ENCODE results near the gene CDKAL1.

The CDKAL1 gene

GRCh38 chr6:20939161-20939775 is 405.0 kb downstream of the CDKAL1 start:
- DNase-seq: no peak

DNA sequence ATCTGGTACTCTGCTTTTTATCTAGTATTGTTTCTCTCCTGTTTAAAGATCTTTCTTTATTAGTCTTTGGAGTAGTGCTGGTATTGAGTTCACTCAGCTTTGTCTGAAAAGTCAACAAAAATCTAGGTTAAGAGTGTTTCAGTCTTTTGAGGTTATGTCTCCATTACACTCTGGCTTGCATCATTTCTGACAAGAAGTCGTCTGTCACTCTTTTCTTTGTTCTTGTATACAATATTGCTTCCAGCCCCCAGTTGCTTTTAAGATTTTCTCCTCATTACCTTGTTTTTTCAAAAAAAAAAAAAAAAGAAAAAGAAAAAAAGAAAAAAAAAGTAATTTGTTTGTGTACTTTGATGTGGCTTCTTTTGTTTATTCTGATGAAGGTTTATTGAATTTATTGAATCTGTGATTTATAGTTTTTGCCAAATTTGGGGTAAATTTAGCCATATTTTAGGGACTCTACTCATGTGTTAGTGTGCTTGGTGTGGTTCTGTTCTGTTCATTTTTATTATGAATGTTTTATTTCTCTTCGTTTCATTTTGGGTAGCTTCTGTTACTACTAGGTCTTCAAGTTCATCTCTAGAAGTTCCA is 408.9 kb downstream of the CDKAL1 start:
- DNase-seq: no peak

- no peak for DNase-seq
Observed at GRCh38 chr6:20943922-20944321, 409.7 kb downstream of the CDKAL1 start.

GRCh38 chr6:20946022-20946421 is 411.8 kb downstream of the CDKAL1 start:
- DNase-seq: no peak

DNA sequence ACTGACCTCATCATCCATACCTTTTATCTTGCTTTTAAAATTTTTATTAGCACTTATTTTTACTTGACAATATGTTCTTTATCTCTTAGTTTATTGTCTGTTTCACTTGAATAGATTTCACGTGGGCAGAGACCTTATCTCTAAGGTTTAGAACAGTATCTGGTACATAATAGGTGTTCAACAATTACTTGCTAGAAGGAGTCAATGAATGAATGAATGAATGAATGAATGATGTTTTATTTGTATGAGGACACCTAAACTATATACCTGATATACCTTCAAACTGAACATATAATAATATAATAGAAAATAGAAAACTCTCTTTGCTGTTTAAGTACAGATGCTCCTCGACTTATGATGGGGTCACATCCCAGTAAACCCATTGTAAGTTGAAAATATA is 412.6 kb downstream of the CDKAL1 start:
- no peak for DNase-seq

- no peak for DNase-seq
Observed at GRCh38 chr6:20947977-20948376, 413.7 kb downstream of the CDKAL1 start.

DNA sequence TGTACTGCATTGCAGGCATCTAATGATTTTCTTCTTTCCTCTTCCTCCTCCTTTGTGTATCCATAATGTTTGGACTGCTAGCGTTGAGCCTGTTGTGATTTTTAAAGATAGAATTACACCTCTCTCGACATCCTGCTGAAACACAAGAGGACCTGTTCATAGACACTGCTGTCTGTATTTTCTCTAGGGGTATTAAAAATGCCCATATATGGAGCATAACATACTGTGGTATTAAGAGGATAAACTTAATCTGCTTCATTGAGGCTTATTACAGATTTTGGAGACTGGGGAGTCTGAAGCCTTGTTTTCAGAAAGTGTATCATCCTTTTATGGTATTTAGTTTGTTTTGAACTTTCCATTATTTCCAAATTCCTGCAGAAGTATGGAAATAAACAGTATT is 414.3 kb downstream of the CDKAL1 start:
- DNase-seq: no peak

GRCh38 chr6:20949138-20949537 is 414.9 kb downstream of the CDKAL1 start:
- no peak for DNase-seq

- no peak for DNase-seq
Observed at GRCh38 chr6:20952699-20953474, 418.6 kb downstream of the CDKAL1 start.

- DNase-seq: no peak
Observed at GRCh38 chr6:20954315-20954714, 420.1 kb downstream of the CDKAL1 start.

DNA sequence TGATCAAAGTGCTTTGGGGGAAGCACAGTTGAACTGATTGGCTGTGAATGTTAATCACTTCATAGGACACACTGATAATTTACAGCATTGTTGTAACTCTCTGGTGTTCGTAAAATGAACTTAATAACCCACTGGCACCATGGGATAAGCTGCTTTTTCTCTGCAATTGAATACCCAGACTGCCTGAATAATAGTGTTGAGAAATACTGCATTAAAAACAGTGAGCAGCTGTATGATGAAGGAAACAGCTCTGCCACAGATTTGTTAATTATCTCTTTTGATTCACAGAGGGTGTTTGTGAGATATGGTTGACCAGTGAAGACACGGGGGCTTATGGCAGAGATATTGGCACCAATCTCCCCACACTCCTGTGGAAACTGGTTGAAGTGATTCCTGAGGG is 420.9 kb downstream of the CDKAL1 start:
- DNase-seq: no peak

DNA sequence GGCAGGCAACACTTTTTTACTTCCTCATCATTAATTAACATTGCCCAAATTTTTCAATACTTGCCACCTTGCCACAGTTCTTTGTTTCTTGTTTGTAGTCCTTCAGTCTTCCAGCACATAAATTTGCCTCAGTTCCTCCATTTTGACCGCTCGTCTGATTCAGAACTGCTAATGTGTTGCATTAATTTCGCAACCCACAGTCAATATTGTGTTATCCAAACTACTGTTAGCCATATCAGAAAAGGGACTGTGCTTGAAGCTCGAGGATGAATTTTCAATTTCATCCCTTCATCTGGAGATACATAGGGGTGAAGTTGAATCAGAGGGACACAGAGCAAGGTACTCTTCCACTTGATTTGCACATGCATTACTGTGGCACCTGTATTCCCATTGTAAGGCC is 421.5 kb downstream of the CDKAL1 start:
- DNase-seq: no peak

DNA sequence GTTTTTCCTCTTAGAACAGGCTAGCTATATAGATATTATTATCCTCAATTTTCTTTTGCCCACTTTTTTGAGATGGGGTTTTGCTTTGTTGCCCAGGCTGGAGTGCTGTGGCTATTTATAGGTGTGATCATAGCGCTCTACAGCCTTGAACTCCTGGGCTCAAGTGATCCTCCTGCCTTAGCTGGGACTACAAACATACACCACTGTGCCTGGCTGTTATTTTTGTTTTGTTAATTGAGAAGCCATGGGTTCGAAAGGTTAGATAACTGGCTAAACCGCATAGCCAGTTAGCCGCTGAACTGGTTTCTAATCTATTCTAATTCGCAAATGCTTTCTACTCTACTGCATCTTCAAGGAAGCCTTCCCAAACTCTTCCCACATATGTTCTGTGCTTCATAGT is 425.8 kb downstream of the CDKAL1 start:
- DNase-seq: no peak

DNA sequence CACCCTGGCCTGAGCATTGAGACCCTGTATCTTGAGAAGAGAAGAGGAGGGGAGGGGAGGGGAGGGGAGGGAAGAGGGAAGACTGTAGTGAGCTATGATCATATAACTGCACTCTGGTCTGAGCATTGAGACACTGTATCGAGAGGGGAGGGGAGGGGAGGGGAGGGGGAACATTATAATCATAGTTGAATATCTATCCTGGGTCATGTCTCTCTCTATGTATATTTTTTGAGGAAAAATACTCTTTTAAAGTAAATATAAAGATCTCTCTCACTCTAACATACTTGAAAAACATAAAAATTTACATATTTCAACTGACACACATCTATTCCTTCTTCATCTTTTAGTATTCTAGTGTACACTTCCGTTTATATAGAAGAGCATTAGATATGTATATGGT is 431.0 kb downstream of the CDKAL1 start:
- no peak for DNase-seq

GRCh38 chr6:20965915-20966314 is 431.7 kb downstream of the CDKAL1 start:
- no peak for DNase-seq

DNA sequence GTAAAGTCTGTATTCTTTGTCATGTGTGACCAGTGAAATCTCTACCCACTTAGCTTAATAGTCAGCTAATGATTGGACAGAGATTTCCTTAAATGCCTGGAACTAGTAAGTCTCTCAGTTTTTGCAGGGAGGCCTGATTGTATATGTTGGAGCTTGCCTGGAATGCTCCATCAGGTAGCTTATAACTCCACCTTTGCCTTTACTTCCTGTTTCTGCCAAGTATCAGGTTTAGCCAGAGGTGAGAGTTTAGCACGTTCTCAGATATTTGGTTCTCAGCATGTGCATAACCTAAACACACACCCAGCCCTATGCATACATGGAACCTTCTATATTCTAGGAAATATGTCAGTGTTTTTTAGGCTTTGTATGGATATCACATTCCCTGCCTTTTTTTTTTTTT is 435.3 kb downstream of the CDKAL1 start:
- DNase-seq: no peak

GRCh38 chr6:20976391-20976918 is 442.2 kb downstream of the CDKAL1 start:
- DNase-seq: no peak

DNA sequence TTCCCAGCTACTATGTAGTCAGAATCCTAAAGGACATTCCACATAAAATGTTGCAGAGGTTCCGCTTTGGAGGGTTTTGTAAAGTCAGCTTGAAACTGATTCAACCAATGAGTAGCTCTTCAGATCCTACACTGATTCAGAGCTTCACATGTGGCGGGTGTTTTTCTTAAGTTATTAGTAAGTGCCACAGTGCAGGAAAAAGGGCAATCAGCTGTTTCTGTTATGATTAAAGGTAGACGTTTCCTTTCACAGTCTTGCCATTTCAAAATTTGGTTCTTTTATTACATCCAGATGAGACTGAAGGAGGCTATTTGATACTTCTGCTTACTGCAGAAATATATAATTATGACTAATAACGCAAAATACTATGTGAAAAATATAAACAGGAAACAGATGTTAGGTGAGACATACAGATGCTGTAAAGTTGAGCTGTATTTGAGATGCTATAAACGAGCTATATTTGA is 443.9 kb downstream of the CDKAL1 start:
- DNase-seq: no peak

DNA sequence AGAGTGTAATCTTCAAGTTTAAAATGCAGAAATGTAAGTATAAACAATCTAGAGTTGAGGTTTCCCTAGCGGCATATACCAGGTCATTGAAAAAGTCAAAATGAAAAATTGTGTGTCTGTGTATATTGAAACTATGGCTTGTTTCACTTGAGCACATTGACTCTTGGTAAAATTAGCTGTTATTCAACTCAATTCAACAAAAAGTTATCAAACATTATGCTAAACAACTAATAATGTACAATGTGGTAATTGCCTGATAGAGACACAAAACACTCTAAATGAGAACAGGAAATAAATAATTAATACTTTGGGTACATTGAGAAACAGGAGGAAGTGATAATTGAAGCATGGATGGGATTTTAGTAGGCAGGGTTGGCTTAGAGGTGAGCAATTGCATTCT is 444.8 kb downstream of the CDKAL1 start:
- DNase-seq: no peak

DNA sequence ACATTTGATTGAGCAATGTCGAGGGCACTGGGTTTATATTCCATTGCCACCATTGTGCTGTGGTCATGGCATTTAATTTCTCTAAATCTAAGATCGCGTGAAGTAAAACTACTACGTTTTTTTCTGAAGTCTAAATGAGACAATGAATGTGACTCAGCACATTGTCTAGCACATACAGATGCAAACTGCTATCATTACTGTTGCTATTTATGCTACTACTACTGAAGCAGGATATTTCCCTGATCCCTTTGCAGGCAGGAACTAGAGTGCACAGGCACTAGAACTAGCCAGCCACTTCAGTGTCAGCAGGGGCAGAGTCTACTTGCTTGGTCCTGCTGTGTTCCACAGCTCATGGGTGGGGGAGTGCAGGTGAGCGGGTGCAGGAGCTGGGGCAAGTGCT is 449.7 kb downstream of the CDKAL1 start:
- DNase-seq: no peak

DNA sequence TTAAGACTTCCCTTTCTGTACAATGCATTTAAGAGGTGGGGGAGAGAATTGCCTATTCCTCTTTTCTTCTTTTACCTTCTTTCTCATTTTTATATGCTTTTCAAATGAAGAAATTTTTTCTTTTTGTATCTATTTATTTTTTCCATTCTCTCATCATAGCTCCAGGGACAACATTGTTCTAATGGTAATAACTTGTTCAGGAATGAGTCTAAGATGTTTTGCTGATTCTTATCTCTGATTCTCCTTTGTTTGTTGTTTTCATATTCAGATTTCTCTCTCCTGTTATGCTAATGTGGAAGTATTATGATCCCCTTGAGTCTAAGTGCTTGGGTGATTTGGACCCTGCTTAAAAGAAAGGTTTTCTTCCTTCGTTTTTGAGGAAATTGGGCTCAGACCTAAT is 451.6 kb downstream of the CDKAL1 start:
- no peak for DNase-seq

DNA sequence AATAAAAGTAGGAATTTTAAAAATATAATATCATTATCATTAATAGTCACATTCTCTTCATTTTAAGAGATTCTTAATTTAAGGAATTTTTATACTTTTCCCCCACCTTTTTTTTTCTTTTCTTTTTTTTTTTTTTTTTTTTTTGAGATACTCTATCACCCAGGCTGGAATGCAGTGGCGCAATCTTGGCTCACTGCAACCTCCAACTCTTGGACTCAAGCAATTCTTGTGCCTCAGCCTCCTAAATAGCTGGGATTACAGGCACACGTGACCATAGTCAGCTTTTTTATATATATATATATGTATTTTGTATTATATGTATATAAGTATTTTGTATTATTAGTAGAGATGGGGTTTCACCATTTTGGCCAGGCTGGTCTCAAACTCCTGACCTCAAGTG is 457.7 kb downstream of the CDKAL1 start:
- no peak for DNase-seq

DNA sequence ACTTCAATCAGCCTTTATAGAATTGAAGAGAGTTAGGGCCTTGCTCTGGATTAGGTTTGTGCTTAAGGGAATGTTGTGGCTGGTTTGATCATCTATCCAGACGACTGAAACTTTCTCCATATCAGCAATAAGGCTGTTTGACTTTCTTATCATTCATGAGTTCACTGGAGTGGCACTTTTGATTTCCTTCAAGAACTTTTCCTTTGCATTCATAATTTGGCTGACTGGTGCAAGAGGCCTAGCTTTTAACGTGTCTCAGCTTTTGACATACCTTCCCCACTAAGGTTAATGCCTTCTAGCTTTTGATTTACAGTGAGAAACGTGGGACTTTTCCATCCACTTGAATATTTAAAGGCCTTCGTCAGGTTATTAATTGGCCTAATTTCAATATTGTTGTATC is 461.8 kb downstream of the CDKAL1 start:
- no peak for DNase-seq

DNA sequence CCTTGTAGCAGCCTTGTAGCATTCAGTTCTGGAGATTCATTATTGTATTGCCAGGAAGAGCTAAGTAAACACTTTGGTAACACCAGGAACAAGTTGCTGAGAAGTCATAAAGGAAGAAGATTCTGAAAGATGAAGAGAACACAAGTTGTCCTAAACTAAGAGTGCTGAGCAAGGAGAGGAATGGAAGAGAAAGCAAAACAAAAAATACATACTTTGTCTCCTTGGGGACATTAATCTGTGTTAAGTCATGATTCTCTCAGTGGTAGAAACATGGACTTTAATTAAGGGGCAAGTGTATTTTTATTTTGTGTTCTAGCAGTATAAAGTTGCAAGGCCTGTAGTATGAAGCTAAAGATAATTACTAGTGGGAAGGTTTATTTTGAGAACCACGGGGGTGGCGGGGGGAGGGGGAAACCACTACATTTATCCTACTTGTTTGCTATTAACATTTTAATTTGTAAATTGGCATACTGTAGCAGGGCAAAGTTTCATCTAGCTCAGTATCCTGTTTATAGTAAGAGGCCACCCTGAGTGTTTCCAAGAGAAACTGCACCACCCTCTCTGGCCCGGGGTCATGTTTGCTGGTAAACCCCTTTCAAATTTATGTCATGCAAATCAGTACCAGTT is 463.0 kb downstream of the CDKAL1 start:
- no peak for DNase-seq

Data from DMS 273 treated with DMSO at 0.1 percent for 48 hours (cell line).